GM10847 (cell line): ENCODE data around the gene NR5A1.

Experiments
- POLR2A ChIP-seq: IDR thresholded peaks from 2 replicates; pipeline ENCODE4 v1.6.1; 2011; ENCODE audit not compliant: insufficient read length; ENCODE audit errors: extremely low read depth

The NR5A1 gene

GRCh38 chr9:124505901-124506346 lies 1.3 kb downstream of the NR5A1 start:
- TF ChIP-seq POLR2A, result no peak

GRCh38 chr9:124505006-124505900 lies 1.9 kb downstream of the NR5A1 start:
- TF ChIP-seq POLR2A, result no peak

- TF ChIP-seq POLR2A, result no peak
Observed at GRCh38 chr9:124504530-124505005, 2.6 kb downstream of the NR5A1 start.

- no peak for TF ChIP-seq POLR2A
Observed at GRCh38 chr9:124503713-124504529, 3.3 kb downstream of the NR5A1 start.

- TF ChIP-seq POLR2A, result no peak
Observed at GRCh38 chr9:124502711-124503702, 4.2 kb downstream of the NR5A1 start.

- no peak for TF ChIP-seq POLR2A
Observed at GRCh38 chr9:124501771-124502320, 5.4 kb downstream of the NR5A1 start.

- no peak for TF ChIP-seq POLR2A
Observed at GRCh38 chr9:124500796-124501611, 6.2 kb downstream of the NR5A1 start.

- TF ChIP-seq POLR2A, result no peak
Observed at GRCh38 chr9:124500028-124500795, 7.0 kb downstream of the NR5A1 start.

GRCh38 chr9:124499216-124499615 lies 8.0 kb downstream of the NR5A1 start:
- no peak for TF ChIP-seq POLR2A

- no peak for TF ChIP-seq POLR2A
Observed at GRCh38 chr9:124498499-124499146, 8.6 kb downstream of the NR5A1 start.

- no peak for TF ChIP-seq POLR2A
Observed at GRCh38 chr9:124498040-124498439, 9.2 kb downstream of the NR5A1 start.

- TF ChIP-seq POLR2A, result no peak
Observed at GRCh38 chr9:124497441-124497840, 9.8 kb downstream of the NR5A1 start.
